Lung microvascular endothelial cell (primary cell): ENCODE measurements around the gene STX8. TPM values are rescaled to one million over a fixed set of nuclear protein-coding genes. Genes with fewer than 3 reads are reported as not detected.
A peak's percentile ranks its signal among the peaks of the same experiment; 100 is the strongest.

Experiments used
- DNase-seq, 2 donors: peaks; one replicate each; pipeline versions ENCODE4 v3.0.0 to v3.0.0-alpha.2; 2010; ENCODE audit warnings: low read depth in 2 of 2
- total RNA-seq: library from RNA; depleted of rRNA; stranded (reverse); fragments of >200 nt; gene quantifications from 2 replicates; pipeline ENCODE4 v1.2.1, GENCODE V29; 2014

STX8 gene
- total RNA-seq, 1 donor from 2014 or later: 43.8 TPM

DNA sequence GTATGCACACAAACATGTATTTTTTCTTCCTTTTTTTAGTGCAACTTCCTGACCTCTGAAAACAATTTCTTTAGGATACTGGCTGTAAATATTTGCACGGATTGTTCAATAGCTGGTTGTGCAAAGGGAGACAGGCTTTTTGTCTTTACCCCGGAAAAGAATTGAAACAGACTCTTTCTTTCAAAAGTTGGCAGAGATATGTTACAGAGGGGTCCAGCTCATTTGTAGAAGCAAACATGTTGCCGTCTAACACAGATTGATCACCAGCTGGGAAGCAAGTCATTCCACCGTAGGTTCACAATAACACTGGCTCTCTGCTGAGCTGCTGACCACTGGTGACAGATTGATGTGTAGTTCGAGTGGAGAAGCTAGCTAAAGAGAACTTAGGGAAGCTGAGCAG, 130.9 kb downstream of the STX8 start:
- DNase-seq: peak in 1 of 2 donors; percentile 82

GRCh38 chr17:9443811-9444210, 131.8 kb downstream of the STX8 start:
- peak in 1 of 2 donors; percentile 87 for DNase-seq

GRCh38 chr17:9439851-9440250, 135.8 kb downstream of the STX8 start:
- DNase-seq: peak in 1 of 2 donors; percentile 85

- no peak for DNase-seq
These were observed 139.0 kb downstream of the STX8 start for GRCh38 chr17:9436630-9437029.

GRCh38 chr17:9435165-9435564, 140.5 kb downstream of the STX8 start:
- no peak for DNase-seq

- no peak for DNase-seq
These were observed 141.0 kb downstream of the STX8 start for GRCh38 chr17:9434642-9435057.

DNA sequence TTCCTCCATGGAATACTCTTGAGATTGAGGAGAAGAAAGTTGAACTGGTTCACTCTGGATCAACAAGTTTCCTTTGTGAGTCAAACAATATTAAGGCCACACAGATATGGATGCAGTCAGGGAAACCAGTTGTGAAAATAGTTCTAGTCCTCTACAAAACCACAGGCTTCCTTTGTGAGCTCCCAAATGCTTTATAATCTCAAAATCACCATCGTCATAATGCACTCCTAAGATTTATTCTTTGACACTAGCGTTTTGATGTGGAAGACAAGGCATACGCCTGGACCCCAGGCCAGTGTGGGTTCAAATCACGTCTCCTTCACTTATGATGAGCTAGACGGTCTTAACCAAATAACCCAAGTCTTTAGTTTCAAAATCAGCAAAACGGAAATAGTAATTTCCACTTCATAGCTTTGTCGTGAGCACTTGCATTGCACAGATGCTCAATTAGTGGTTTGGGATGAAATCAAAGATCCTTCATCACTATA, 142.6 kb downstream of the STX8 start:
- DNase-seq: no peak

DNA sequence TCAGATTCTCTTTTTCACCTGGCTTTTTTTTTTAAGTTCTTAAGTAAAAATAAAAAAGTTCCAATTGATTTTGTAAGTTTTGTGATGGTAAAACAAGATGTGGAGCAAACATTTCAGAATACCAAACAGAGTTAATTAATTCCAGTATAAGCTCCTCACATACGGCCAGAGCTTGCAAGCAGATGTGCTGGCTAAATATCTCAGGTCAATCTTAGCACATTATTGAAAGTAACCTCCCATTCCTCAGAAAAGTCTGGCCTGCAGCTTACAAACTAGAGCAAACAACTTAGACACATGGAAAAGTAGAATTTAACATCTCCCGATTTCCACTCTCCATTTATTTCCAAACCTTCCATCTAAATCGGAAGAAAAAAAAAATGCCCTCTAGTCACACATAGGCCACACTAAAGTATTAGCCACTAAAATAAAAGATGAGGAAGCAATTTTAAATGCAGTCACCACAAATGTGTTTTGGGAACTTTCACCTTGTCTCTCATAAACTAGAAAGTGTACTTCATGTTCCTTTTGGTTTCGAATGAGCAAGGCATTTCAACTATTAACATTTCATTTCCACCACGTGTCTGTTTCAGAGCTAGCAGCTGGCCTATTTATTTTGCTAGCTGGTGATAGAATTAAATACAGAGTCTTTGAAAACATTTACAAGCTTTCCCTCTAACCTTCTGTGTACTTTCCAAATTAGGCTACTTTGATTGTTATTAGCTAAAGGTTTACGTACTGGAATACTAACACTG, 143.3 kb downstream of the STX8 start:
- DNase-seq: peak in 1 of 2 donors; percentile 77

- no peak for DNase-seq
These were observed 144.0 kb downstream of the STX8 start for GRCh38 chr17:9431620-9432019.

GRCh38 chr17:9427465-9428315, 147.9 kb downstream of the STX8 start:
- no peak for DNase-seq

GRCh38 chr17:9424071-9424640, 151.5 kb downstream of the STX8 start:
- no peak for DNase-seq

DNA sequence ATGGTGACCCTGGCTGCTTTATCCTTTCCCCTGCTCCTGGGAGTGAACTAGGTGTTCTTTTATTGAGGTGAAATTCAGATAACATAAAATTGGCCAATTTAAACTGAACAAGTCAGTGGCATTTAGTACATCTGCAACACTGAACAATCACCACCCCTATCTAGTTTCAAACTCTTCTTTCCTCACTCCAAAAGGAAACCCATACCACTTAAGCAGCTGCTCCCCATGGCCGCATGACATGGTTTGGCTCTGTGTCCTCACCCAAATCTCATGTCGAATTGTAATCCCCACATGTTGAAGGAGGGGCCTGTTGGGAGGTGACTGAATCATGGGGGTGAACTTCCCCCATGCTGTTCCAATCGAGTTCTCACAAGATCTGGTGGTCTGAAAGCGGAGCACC, 154.1 kb downstream of the STX8 start:
- no peak for DNase-seq

DNA sequence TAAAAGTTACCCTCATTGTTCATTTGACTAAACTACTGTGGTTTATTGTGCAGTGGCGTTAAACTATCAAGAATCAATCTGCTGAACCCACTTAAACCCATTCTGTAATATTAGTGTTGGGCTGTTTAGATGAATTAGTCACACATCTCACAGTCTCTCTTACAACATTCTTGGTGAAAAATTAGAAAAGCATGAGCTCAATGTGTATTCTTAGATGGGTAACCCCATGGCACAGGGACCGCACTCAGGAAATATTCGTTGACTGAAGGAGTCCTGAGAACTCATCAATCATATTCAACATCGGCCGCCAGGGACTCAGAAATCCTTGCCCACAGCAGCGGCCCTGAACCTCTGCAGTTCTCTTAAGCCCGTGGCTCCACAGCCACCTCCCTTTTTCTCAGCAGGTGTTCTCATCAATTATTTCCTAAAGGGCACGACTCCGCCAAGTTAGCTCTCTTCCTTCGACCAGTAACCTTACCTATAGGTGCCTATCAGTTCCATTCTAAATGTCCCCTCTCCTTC, 155.6 kb downstream of the STX8 start:
- peak in 1 of 2 donors; percentile 36 for DNase-seq

- no peak for DNase-seq
These were observed 161.1 kb downstream of the STX8 start for GRCh38 chr17:9414471-9414870.

DNA sequence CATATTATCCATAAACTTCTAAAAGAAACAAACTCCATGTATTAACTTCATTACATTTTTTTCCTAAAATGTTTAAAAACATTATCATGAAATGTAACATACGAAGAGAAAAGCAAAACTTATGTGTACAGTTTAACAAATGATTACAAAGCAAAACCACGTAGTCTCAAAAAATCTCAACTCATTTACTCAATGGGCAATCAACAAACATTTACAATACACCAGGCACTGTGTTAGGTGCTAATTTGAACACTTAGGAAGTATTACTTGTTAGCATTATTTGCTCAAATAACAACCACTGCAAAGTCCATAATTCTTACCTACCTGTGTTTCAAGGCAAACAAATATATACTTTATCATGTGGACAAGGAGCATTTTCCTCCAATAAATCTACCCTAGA, 164.9 kb downstream of the STX8 start:
- DNase-seq: no peak

DNA sequence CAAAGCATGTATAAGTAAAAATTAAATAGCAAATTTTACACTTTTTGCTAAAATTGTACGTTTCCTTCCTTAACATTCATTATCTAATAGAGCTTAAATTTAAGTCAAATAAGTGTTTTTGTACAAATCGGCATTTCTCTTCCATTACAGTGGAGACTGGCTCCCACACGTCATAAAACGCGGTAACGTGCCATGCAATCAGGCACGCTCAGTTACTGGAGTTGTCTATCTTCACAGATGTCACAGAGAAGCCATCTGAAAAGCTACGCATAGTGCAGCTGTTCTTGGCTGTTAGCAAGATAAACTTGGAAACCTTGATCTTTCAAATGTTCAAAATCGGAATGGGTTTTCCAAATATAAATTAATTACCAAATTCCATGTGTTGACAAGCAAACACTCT, 165.3 kb downstream of the STX8 start:
- DNase-seq: no peak

GRCh38 chr17:9409878-9410277, 165.7 kb downstream of the STX8 start:
- DNase-seq: no peak

DNA sequence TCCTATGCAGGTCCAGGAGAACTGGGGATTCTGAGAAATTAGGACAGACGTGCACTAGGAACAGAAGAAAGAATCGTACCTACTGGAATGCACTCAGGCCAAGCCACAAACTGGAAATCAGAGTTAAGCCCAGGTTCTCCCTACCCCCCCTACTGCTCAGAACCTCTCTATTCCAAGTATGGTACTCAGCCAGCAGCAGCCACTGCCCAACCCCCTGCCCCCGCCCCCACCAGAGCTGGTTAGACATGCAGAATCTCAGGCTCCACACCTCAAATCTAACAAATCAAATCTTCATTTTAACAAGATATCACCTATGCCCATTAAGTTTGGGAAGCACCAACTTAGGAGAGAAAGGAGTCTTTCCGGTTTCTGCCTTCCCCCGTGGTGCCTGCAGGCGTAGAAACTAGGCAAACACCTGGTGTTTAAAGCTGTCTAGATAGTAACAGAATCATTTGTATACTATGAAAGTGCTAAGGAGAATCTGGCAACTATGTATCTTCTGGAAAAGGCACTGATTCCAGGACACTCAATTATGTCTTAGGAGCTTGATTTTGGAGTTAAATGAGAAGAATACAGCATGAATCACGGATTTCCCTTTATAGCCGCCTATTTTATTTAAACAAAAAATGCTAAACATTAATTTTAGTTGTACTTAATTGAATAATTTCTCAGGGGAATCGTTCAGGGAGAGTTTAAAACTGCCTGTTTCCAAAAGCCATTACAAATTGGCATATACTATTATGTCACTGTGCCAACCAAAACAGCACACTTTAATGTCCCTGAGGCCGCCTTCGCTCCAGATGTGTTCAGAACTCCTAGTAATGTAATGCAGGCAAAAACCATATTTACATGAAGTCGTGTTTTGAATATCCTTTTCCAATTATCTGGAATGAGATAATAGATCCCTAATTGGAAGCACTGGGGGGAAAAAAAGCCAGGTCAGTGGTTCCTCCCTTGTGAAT, 166.5 kb downstream of the STX8 start:
- DNase-seq: peak in 1 of 2 donors; percentile 68

- peak in 1 of 2 donors; percentile 25 for DNase-seq
These were observed 167.2 kb downstream of the STX8 start for GRCh38 chr17:9408381-9408780.

DNA sequence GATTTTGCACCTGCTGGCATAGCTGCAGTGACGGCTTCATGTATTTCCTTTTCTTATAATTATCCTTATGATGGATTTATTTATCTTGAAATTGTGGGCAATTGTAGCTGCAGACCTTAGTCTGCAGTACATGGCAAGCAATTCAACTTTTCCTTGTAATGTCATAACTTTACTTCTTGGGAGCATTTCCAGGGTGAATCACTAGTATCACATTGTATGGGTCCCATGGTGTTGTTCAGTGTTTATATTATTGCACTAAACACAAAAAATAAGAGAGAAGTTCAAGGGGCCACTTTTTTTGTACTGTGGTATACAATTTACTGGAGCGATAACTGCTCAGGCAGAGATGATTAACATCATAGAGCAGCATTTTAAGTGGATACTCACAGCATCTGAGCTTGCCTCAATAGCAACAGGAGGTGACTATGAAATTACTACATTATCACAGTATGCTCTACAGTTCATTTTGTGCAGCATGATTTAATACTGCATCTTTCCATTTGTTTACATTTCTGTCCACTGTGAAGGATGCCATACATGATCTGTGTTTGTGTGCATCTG, 169.5 kb downstream of the STX8 start:
- no peak for DNase-seq
